ENCODE results near the gene SYCE3. TPM values are rescaled to one million over a fixed set of nuclear protein-coding genes. Genes with fewer than 3 reads are reported as not detected.
A peak's percentile ranks its signal among the peaks of the same experiment; 100 is the strongest.
"Not testable (repeated sequence)": the region's sequence is repeated elsewhere in the genome, so short reads cannot be mapped to it uniquely, and the experiment has no call there.

The SYCE3 gene
- total RNA-seq, 1 donor: not detected

GRCh38 chr22:50521710-50522109, 41.0 kb downstream of the SYCE3 start:
- peak; percentile 10 for DNase-seq (ENCODE audit: insufficient read length, low spot score, missing footprints)
- TF ChIP-seq CTCF (IDR thresholded peaks at IDR 0.05; ENCODE audit: extremely low read depth, low read depth, low read length): no peak
- Histone ChIP-seq H3K4me3 (ENCODE audit: insufficient read depth, low read length) (no peak overlapping the region), H3K4me2 (ENCODE audit: insufficient read depth, low read length) (no peak overlapping the region), H3K27ac (ENCODE audit: low read depth, low read length) (no peak overlapping the region), H3K9me3 (ENCODE audit: low read depth, low read length) (no peaks in the 10 kb centered on the region), H3K36me3 (ENCODE audit: insufficient read depth, low read length) (peaks cover 29% of the 10 kb centered on the region), H3K27me3 (ENCODE audit: insufficient read depth, low read length) (no peaks in the 10 kb centered on the region), H2AFZ (ENCODE audit: low read length) (no peak overlapping the region), H3K4me1 (ENCODE audit: insufficient read depth, low read length) (peaks cover 9% of the 10 kb centered on the region), H4K20me1 (ENCODE audit: insufficient read depth, low read length) (peaks cover 23% of the 10 kb centered on the region), H3K79me2 (ENCODE audit: insufficient read depth, low read length) (peaks cover 39% of the 10 kb centered on the region)

- peaks cover 32% of the 10 kb centered on the region for H3K36me3 ChIP-seq (ENCODE audit: insufficient read depth, low read length)
- H4K20me1 ChIP-seq (ENCODE audit: insufficient read depth, low read length): peaks cover 23% of the 10 kb centered on the region
- peak; percentile 67 for DNase-seq (ENCODE audit: insufficient read length, low spot score, missing footprints)
- H3K4me2 ChIP-seq (ENCODE audit: insufficient read depth, low read length): no peak overlapping the region
- H3K9me3 ChIP-seq (ENCODE audit: low read depth, low read length): no peaks in the 10 kb centered on the region
- H3K27me3 ChIP-seq (ENCODE audit: insufficient read depth, low read length): no peaks in the 10 kb centered on the region
- no peak overlapping the region for H2AFZ ChIP-seq (ENCODE audit: low read length)
- TF ChIP-seq CTCF (IDR thresholded peaks at IDR 0.05; ENCODE audit: extremely low read depth, low read depth, low read length): no peak
- H3K79me2 ChIP-seq (ENCODE audit: insufficient read depth, low read length): peaks cover 47% of the 10 kb centered on the region
- H3K4me1 ChIP-seq (ENCODE audit: insufficient read depth, low read length): peaks cover 6% of the 10 kb centered on the region
- no peak overlapping the region for H3K27ac ChIP-seq (ENCODE audit: low read depth, low read length)
- no peak overlapping the region for H3K4me3 ChIP-seq (ENCODE audit: insufficient read depth, low read length)
These were observed 41.8 kb downstream of the SYCE3 start for GRCh38 chr22:50520826-50521453.

GRCh38 chr22:50520184-50520583, 42.5 kb downstream of the SYCE3 start:
- H3K79me2 ChIP-seq (ENCODE audit: insufficient read depth, low read length): peaks cover 50% of the 10 kb centered on the region
- not testable (repeated sequence) for H3K27me3 ChIP-seq (ENCODE audit: insufficient read depth, low read length); DNase-seq (ENCODE audit: insufficient read length, low spot score, missing footprints); H3K27ac ChIP-seq (ENCODE audit: low read depth, low read length); H3K4me1 ChIP-seq (ENCODE audit: insufficient read depth, low read length); H2AFZ ChIP-seq (ENCODE audit: low read length); H3K4me3 ChIP-seq (ENCODE audit: insufficient read depth, low read length); H3K4me2 ChIP-seq (ENCODE audit: insufficient read depth, low read length); H3K9me3 ChIP-seq (ENCODE audit: low read depth, low read length)
- peaks cover 23% of the 10 kb centered on the region for H4K20me1 ChIP-seq (ENCODE audit: insufficient read depth, low read length)
- peaks cover 32% of the 10 kb centered on the region for H3K36me3 ChIP-seq (ENCODE audit: insufficient read depth, low read length)

- H3K4me1 ChIP-seq (ENCODE audit: insufficient read depth, low read length): peaks cover 1% of the 10 kb centered on the region
- TF ChIP-seq CTCF (IDR thresholded peaks at IDR 0.05; ENCODE audit: extremely low read depth, low read depth, low read length): no peak
- H3K4me3 ChIP-seq (ENCODE audit: insufficient read depth, low read length): no peak overlapping the region
- H3K27me3 ChIP-seq (ENCODE audit: insufficient read depth, low read length): no peaks in the 10 kb centered on the region
- peaks cover 15% of the 10 kb centered on the region for H4K20me1 ChIP-seq (ENCODE audit: insufficient read depth, low read length)
- H2AFZ ChIP-seq (ENCODE audit: low read length): no peak overlapping the region
- DNase-seq (ENCODE audit: insufficient read length, low spot score, missing footprints): peak; percentile 37
- no peaks in the 10 kb centered on the region for H3K9me3 ChIP-seq (ENCODE audit: low read depth, low read length)
- H3K27ac ChIP-seq (ENCODE audit: low read depth, low read length): no peak overlapping the region
- peaks cover 32% of the 10 kb centered on the region for H3K36me3 ChIP-seq (ENCODE audit: insufficient read depth, low read length)
- H3K79me2 ChIP-seq (ENCODE audit: insufficient read depth, low read length): peaks cover 53% of the 10 kb centered on the region
- no peak overlapping the region for H3K4me2 ChIP-seq (ENCODE audit: insufficient read depth, low read length)
These were observed 43.6 kb downstream of the SYCE3 start for GRCh38 chr22:50519151-50519550.
